HG03135 (cell line): Measurements from ENCODE around the gene TMEM229A.
"Not testable (repeated sequence)": the region's sequence is repeated elsewhere in the genome, so short reads cannot be mapped to it uniquely, and the experiment has no call there.

Source experiments
- ATAC-seq: cut with Tn5 transposase; IDR thresholded peaks from one replicate; pipeline ENCODE4 v1.9.1; 2021; ENCODE audit warnings: mild to moderate bottlenecking, moderate library complexity; ENCODE audit not compliant: unreplicated experiment

TMEM229A gene

GRCh38 chr7:124033095-124033806, 384 bp upstream of the TMEM229A start:
- ATAC-seq, result no peak

- no peak for ATAC-seq
Measured at GRCh38 chr7:124031919-124032318, 948 bp downstream of the TMEM229A start.

- no peak for ATAC-seq
Measured at GRCh38 chr7:124031406-124031805, 1.5 kb downstream of the TMEM229A start.

GRCh38 chr7:124030964-124031363, 1.9 kb downstream of the TMEM229A start:
- ATAC-seq, result no peak

- ATAC-seq, result no peak
Measured at GRCh38 chr7:124029396-124030188, 3.3 kb downstream of the TMEM229A start.

- ATAC-seq, result no peak
Measured at GRCh38 chr7:124027236-124027635, 5.6 kb downstream of the TMEM229A start.

- not testable (repeated sequence) for ATAC-seq
Measured at GRCh38 chr7:124024329-124024728, 8.5 kb downstream of the TMEM229A start.

- ATAC-seq, result no peak
Measured at GRCh38 chr7:124022551-124022950, 10.3 kb downstream of the TMEM229A start.

- ATAC-seq, result no peak
Measured at GRCh38 chr7:124020060-124020459, 12.8 kb downstream of the TMEM229A start.

- no peak for ATAC-seq
Measured at GRCh38 chr7:124013306-124013705, 19.6 kb downstream of the TMEM229A start.

GRCh38 chr7:124012864-124013263, 20.0 kb downstream of the TMEM229A start:
- no peak for ATAC-seq

GRCh38 chr7:124009321-124009720, 23.5 kb downstream of the TMEM229A start:
- ATAC-seq, result no peak

GRCh38 chr7:124008296-124008695, 24.6 kb downstream of the TMEM229A start:
- not testable (repeated sequence) for ATAC-seq

- ATAC-seq, result no peak
Measured at GRCh38 chr7:123999703-124000102, 33.2 kb downstream of the TMEM229A start.

GRCh38 chr7:123998921-123999320, 33.9 kb downstream of the TMEM229A start:
- no peak for ATAC-seq

GRCh38 chr7:123996327-123996625, 36.6 kb downstream of the TMEM229A start:
- no peak for ATAC-seq

GRCh38 chr7:123995617-123996326, 37.1 kb downstream of the TMEM229A start:
- ATAC-seq, result no peak

- ATAC-seq, result no peak
Measured at GRCh38 chr7:123994449-123994848, 38.4 kb downstream of the TMEM229A start.

GRCh38 chr7:123993996-123994395, 38.9 kb downstream of the TMEM229A start:
- ATAC-seq, result no peak

- ATAC-seq, result no peak
Measured at GRCh38 chr7:123992913-123993518, 39.9 kb downstream of the TMEM229A start.

GRCh38 chr7:123987445-123987844, 45.4 kb downstream of the TMEM229A start:
- ATAC-seq, result no peak
